Left ventricle myocardium inferior (tissue), 1 donor: ENCODE results near the gene PTPRN2. TPM values are rescaled to one million over a fixed set of nuclear protein-coding genes. Genes with fewer than 3 reads are reported as not detected.

Experiments used
- DNase-seq: peaks from one replicate; pipeline ENCODE4 v3.0.0-alpha.2; 2020
- H3K27ac ChIP-seq: fragments of 200-600 bp; replicated peaks from 2 replicates; pipeline ENCODE4 v1.8.0; 2021
- H3K27me3 ChIP-seq: fragments of 200-600 bp; 2 replicates; pipeline ENCODE4 v1.8.0; 2021; ENCODE audit warnings: low read depth
- H3K36me3 ChIP-seq: fragments of 200-600 bp; 2 replicates; pipeline ENCODE4 v1.8.0; 2021
- H3K4me1 ChIP-seq: fragments of 200-600 bp; 2 replicates; pipeline ENCODE4 v1.8.0; 2021
- H3K4me3 ChIP-seq: fragments of 200-600 bp; 2 replicates; pipeline ENCODE4 v1.8.0; 2021; ENCODE audit warnings: mild to moderate bottlenecking, moderate library complexity
- H3K9me3 ChIP-seq: fragments of 200-600 bp; replicated peaks from 2 replicates; pipeline ENCODE4 v1.8.0; 2021
- intact Hi-C: fragments of 100-400 bp; cut with micrococcal nuclease; formaldehyde crosslinking; loops from one replicate; pipeline ENCODE4 v1.11.0; 2022
- total RNA-seq: library from RNA; stranded (reverse); fragmentation: NEBNext Ultra II Directional; extraction: Animal tissue kit (Norgen Biotek cat#: 25700); gene quantifications from one replicate; pipeline ENCODE4 v1.2.1, GENCODE V29; 2021
- TF ChIP-seq, protein P1 (sequence below): fragments of 200-600 bp; IDR thresholded peaks from 2 replicates; pipeline ENCODE4 v1.8.0; 2021; ENCODE audit warnings: antibody characterized with exemption, mild to moderate bottlenecking, borderline replicate concordance
- donor health status: DM: no; HTN: yes; CAD: no; lungs with severe emphysema.

PTPRN2 gene
- total RNA-seq, 1 donor from 2014 or later, result 1.3 TPM

DNA sequence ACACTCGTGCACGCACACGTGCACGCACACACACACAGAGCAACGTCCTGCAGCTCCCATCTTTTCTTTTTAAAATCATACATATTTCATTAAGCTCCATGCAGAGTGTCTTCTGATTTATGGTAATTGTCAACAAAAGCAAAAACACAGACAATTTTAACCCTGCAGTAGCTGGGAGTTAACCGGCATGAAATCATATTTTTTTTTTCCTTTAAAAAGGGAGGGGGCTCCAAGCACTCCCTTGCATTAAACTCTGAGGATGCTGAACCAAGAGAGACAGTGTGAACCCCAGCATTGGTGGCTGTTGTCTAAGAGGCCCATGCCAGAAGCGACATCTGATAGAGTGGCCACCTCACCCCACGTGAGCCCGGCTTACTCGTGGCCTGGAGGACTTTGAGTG, 708.2 kb downstream of the PTPRN2 start:
- intact Hi-C loops, result no loop called here
- H3K27ac ChIP-seq, result no peak overlapping the region
- no peak overlapping the region for H3K4me3 ChIP-seq
- H3K36me3 ChIP-seq, result no peaks in the 10 kb centered on the region
- peaks cover 32% of the 10 kb centered on the region for H3K27me3 ChIP-seq
- peaks cover 4% of the 10 kb centered on the region for H3K9me3 ChIP-seq
- no peak for DNase-seq
- TF ChIP-seq, protein P1, sequence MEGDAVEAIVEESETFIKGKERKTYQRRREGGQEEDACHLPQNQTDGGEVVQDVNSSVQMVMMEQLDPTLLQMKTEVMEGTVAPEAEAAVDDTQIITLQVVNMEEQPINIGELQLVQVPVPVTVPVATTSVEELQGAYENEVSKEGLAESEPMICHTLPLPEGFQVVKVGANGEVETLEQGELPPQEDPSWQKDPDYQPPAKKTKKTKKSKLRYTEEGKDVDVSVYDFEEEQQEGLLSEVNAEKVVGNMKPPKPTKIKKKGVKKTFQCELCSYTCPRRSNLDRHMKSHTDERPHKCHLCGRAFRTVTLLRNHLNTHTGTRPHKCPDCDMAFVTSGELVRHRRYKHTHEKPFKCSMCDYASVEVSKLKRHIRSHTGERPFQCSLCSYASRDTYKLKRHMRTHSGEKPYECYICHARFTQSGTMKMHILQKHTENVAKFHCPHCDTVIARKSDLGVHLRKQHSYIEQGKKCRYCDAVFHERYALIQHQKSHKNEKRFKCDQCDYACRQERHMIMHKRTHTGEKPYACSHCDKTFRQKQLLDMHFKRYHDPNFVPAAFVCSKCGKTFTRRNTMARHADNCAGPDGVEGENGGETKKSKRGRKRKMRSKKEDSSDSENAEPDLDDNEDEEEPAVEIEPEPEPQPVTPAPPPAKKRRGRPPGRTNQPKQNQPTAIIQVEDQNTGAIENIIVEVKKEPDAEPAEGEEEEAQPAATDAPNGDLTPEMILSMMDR, result no peak
- H3K4me1 ChIP-seq, result peaks cover 10% of the 10 kb centered on the region

- H3K27me3 ChIP-seq, result peaks cover 49% of the 10 kb centered on the region
- TF ChIP-seq, protein P1, result no peak
- H3K4me3 ChIP-seq, result no peak overlapping the region
- no peaks in the 10 kb centered on the region for H3K9me3 ChIP-seq
- no peak for DNase-seq
- H3K27ac ChIP-seq, result no peak overlapping the region
- intact Hi-C loops, result no loop called here
- no peaks in the 10 kb centered on the region for H3K36me3 ChIP-seq
- peaks cover 10% of the 10 kb centered on the region for H3K4me1 ChIP-seq
Measured at GRCh38 chr7:157877298-157878090, 710.1 kb downstream of the PTPRN2 start.

- Histone ChIP-seq H3K4me1 (peaks cover 10% of the 10 kb centered on the region), H3K27ac (no peak overlapping the region), H3K36me3 (no peaks in the 10 kb centered on the region), H3K4me3 (no peak overlapping the region), H3K9me3 (no peaks in the 10 kb centered on the region), H3K27me3 (peaks cover 49% of the 10 kb centered on the region)
- TF ChIP-seq, protein P1, result no peak
- DNase-seq, result no peak
- intact Hi-C loops, result no loop called here
Measured at GRCh38 chr7:157876469-157877285, 710.9 kb downstream of the PTPRN2 start.

DNA sequence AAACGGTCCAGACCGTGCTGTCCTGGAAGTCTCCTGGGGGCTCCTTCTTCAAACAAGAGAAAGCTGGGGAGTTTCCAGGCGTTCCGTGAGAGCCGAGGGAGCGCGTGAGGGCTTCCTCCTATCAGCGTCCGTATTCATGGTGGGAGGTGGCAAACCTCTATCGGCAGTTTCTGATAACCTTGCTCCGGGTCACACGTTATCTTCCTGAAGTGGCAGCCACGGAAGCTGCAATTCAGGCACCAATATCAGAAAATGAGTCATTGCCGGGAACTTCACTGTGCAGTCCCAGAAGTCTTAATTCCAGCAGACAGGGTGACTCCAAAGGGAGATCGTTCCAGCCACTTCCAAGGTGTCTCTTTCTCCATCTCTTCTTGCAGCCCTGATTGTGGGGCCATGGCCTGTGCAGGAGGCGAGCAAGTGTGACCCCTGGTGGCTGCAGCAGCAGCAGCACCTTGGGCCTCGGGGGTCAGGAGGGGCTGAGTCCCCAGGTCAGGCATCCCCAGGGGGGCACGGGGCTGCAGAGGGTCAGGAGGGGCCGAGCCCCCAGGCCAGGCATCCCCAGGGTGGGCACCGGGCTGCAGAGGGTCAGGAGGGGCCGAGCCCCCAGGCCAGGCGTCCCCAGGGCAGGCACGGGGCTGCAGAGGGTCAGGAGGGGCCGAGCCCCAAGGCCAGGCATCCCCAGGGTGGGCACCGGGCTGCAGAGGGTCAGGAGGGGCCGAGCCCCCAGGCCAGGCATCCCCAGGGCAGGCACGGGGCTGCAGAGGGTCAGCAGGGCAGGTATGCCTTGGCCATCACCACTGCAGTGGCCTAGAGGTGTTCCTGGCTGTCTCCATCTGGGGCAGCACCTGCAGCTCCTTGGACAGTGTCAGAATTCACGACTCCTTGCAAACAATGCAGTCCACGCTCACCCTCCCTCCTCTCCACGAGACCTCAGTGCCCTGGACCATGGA, 712.1 kb downstream of the PTPRN2 start:
- intact Hi-C loops, result no loop called here
- H3K36me3 ChIP-seq, result no peaks in the 10 kb centered on the region
- TF ChIP-seq, protein P1, result peak; percentile 71
- H3K4me1 ChIP-seq, result peaks cover 10% of the 10 kb centered on the region
- no peak overlapping the region for H3K27ac ChIP-seq
- no peak for DNase-seq
- H3K4me3 ChIP-seq, result peak overlapping the region; percentile 17
- no peaks in the 10 kb centered on the region for H3K9me3 ChIP-seq
- peaks cover 49% of the 10 kb centered on the region for H3K27me3 ChIP-seq

GRCh38 chr7:157874870-157875229, 712.8 kb downstream of the PTPRN2 start:
- TF ChIP-seq, protein P1, result no peak
- Histone ChIP-seq H3K27ac (no peak overlapping the region), H3K27me3 (peaks cover 49% of the 10 kb centered on the region), H3K4me1 (peaks cover 10% of the 10 kb centered on the region), H3K9me3 (peaks cover 1% of the 10 kb centered on the region), H3K4me3 (no peak overlapping the region), H3K36me3 (no peaks in the 10 kb centered on the region)
- intact Hi-C loops, result no loop called here
- no peak for DNase-seq
